ENCODE results near the gene CBFB. TPM values are rescaled to one million over a fixed set of nuclear protein-coding genes. Genes with fewer than 3 reads are reported as not detected.
"Not testable (repeated sequence)": the region's sequence is repeated elsewhere in the genome, so short reads cannot be mapped to it uniquely, and the experiment has no call there.

CBFB gene
- total RNA-seq: 100 to 1,000 TPM; 235 to 241 TPM

DNA sequence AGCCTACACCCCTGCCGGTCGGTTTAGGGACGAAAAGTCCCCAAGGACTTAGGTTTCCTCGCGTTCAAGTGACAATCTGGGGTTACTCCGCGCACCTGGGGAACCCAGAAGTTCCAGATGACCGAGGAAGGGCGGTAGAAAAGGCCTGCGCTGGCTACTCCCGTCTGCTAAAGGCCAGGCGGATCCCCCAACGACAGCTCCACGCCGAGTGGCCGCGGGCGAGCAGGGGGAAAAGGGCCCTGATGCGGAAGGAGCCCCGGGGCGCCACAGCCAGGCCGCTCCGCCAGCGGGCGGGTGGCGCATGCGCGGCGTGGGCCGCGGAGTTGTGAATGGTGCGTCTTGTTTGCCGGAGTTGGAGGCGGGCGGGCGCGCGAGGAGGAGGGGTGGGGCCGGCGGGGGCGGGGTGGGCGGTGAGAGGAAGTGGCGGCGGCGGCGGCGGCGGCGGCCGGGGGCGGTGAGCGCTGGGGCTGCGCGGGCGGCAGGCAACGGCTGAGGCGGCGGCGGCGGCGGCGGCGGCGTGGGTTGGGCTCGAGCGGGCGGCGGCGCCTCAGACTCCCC lies at the start of gene CBFB:
TSS of gene CBFB (plus strand) at position 454 of the 558 bp plus-strand sequence. CDS start 259 bp downstream, outside the sequence.
- DNase-seq (peak; percentile 95), ATAC-seq (peak; percentile 94)
- POLR2A ChIA-PET: interaction anchor here (0.7 to 3.6 kb wide), 13 partner anchors 10 to 141 kb away, joined by 3 to 35 read pairs (median 3); partner anchors contain the start of gene CES4A
- H3K9me3 Mint-ChIP-seq (ENCODE audit: insufficient read depth): no peaks in the 10 kb centered on the region
- peaks cover 61% of the 10 kb centered on the region for H3K4me1 Mint-ChIP-seq (ENCODE audit: low read depth)
- peaks cover 32% of the 10 kb centered on the region for H3K36me3 Mint-ChIP-seq (ENCODE audit: low read depth)
- H3K27ac Mint-ChIP-seq: peak within 1 kb of the TSS; percentile 93
- CTCF ChIA-PET: interaction anchor here (0.6 to 5.9 kb wide), 17 partner anchors 8 to 131 kb away, joined by 3 to 66 read pairs (median 4); partner anchors contain the start of genes B3GNT9, FBXL8 and TRADD
- H3K4me3 Mint-ChIP-seq: peak within 1 kb of the TSS; percentile 95
- no peaks in the 10 kb centered on the region for H3K27me3 Mint-ChIP-seq (ENCODE audit: low read depth)

DNA sequence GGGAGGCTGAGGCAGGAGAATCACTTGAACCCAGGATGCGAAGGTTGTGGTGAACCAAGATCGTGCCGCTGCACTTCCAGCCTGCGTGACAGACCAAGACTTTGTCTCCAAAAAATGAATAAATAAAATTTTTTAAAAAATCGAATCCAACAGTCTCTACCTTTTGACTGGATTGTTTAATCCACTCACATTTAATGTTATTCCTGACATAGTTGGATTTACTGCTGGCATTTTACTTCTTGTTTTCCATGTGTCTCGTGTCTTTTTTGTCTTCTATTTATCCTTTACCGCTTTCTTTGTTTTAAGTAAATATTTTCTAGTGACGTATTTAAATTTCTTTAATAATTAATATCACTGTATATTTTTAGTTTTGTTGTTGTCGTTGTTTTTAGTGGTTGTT lies 45.9 kb upstream of the CBFB start:
- no peak for ATAC-seq
- POLR2A ChIA-PET: interaction anchor here (0.7 to 1.5 kb wide), 3 partner anchors 31 to 206 kb away, joined by 3 to 8 read pairs (median 3); partner anchors contain the start of gene CBFB
- Mint-ChIP-seq H3K27me3 (ENCODE audit: low read depth) (no peaks in the 10 kb centered on the region), H3K4me1 (ENCODE audit: low read depth) (peaks cover 73% of the 10 kb centered on the region), H3K4me3 (no peak overlapping the region), H3K27ac (peak overlapping the region; percentile 92), H3K9me3 (ENCODE audit: insufficient read depth) (no peaks in the 10 kb centered on the region), H3K36me3 (ENCODE audit: low read depth) (peaks cover 16% of the 10 kb centered on the region)
- CTCF ChIA-PET: interaction anchor here (0.8 to 2.9 kb wide), 16 partner anchors 8 to 202 kb away, joined by 3 to 14 read pairs (median 4); partner anchors contain the start of genes CBFB, CES3, FBXL8 and TRADD
- DNase-seq: no peak

DNA sequence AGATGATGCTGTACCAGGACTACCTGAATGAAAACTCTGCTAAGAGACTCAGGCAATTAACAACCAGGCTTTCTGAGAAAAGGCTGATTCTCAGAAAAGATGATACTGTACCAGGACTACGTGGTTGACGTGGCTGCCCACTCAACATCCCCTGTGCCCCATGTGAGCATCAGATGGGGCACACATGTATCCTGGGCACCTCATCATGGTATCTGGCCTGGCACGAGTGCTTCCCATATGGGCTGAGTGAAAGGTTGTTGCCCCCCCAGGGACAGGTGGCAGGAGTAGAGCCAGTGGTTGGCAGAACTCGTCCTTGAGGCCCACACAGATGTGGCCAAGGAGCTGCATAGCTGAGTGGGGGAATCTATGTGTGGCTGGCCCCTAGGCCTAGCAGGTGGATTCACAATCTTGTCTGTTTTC lies 44.0 kb upstream of the CBFB start:
- ATAC-seq (peak; percentile 83), DNase-seq (peak; percentile 78)
- POLR2A ChIA-PET: interaction anchor here (0.6 to 1.4 kb wide), 2 partner anchors 11 to 29 kb away, joined by 3 to 14 read pairs; no protein-coding TSS in a partner anchor
- no peaks in the 10 kb centered on the region for H3K27me3 Mint-ChIP-seq (ENCODE audit: low read depth)
- peaks cover 17% of the 10 kb centered on the region for H3K36me3 Mint-ChIP-seq (ENCODE audit: low read depth)
- peaks cover 67% of the 10 kb centered on the region for H3K4me1 Mint-ChIP-seq (ENCODE audit: low read depth)
- peak overlapping the region; percentile 0 for H3K4me3 Mint-ChIP-seq
- H3K27ac Mint-ChIP-seq: peak overlapping the region; percentile 92
- CTCF ChIA-PET: interaction anchor here (0.9 to 2.9 kb wide), 9 partner anchors 9 to 173 kb away, joined by 3 to 18 read pairs (median 7); partner anchors contain the start of gene CES3
- H3K9me3 Mint-ChIP-seq (ENCODE audit: insufficient read depth): no peaks in the 10 kb centered on the region

DNA sequence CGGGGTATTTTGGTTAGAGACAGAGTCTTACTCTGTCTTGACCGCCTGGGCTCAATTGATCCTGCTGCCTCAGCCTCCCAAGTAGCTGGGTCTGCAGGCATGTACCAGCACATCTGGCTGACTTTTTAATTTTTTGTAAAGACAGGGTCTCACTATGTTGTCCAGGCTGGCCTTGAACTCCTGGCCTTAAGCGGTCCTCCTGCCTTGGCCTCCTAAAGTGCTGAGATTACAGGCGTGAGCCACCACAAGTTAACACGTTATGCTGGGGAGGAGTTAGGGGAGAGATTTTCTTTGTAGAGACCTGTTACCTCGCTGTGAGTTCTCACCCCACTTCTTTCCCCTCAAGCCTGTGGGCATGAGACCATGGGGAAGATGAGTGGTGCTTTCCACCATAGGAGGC lies 42.4 kb upstream of the CBFB start:
- no peak for ATAC-seq

DNA sequence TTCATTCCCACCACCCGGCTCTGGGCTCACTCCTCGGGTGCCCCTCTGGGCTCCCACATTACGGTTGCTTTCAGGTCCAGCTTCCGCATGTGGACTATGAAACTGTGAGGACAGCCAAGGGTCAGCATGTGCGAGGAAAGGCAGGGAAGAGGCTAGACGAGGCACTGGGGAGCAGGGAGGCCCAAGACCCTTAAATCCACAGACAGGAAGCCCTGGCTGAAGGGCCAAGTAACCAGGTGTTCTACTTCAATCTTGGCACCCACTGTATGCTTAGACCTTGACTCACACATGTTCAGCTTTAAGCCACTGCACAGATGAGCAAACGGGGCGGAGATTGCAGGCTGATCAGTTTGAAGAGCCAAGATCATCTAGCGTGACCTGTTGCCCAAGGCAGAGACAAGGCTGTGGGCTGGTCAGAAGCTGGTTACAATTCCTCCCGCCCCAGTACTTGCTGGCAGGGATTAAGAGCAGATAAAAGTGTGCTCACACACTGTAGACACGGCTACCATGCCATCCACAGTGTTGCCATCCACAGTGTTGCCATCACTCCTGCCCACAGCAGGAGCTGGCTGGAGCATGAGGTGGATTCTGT lies 40.7 kb upstream of the CBFB start, which contains the start of gene CES4A:
TSS of gene CES4A (plus strand) at position 393 of the 592 bp plus-strand sequence. CDS start at position 577, 184 bp downstream.
- peaks cover 13% of the 10 kb centered on the region for H3K36me3 Mint-ChIP-seq (ENCODE audit: low read depth)
- no peak within 1 kb of the TSS for H3K4me3 Mint-ChIP-seq
- H3K27me3 Mint-ChIP-seq (ENCODE audit: low read depth): no peaks in the 10 kb centered on the region
- POLR2A ChIA-PET: interaction anchor here (1.0 to 1.8 kb wide), 2 partner anchors 26 to 40 kb away, joined by 3 to 4 read pairs; partner anchors contain the start of gene CBFB
- CTCF ChIA-PET: interaction anchor here (1.2 kb wide), 1 partner anchor 167 kb away, joined by 4 read pairs; no protein-coding TSS in a partner anchor
- H3K9me3 Mint-ChIP-seq (ENCODE audit: insufficient read depth): no peaks in the 10 kb centered on the region
- peak within 1 kb of the TSS; percentile 60 for H3K27ac Mint-ChIP-seq
- DNase-seq: no peak
- H3K4me1 Mint-ChIP-seq (ENCODE audit: low read depth): peaks cover 55% of the 10 kb centered on the region
- no peak for ATAC-seq

More for the DNA sequence above, 42.4 kb upstream of the CBFB start:
- Mint-ChIP-seq H3K4me3 (no peak overlapping the region), H3K27me3 (ENCODE audit: low read depth) (no peaks in the 10 kb centered on the region), H3K36me3 (ENCODE audit: low read depth) (peaks cover 17% of the 10 kb centered on the region), H3K27ac (peak overlapping the region; percentile 75), H3K4me1 (ENCODE audit: low read depth) (peaks cover 61% of the 10 kb centered on the region), H3K9me3 (ENCODE audit: insufficient read depth) (no peaks in the 10 kb centered on the region)
- CTCF ChIA-PET: interaction anchor here (1.0 to 2.1 kb wide), 6 partner anchors 9 to 164 kb away, joined by 3 to 13 read pairs (median 4); partner anchors contain the start of gene B3GNT9
- no peak for DNase-seq
- POLR2A ChIA-PET: no interaction called here

- H3K36me3 Mint-ChIP-seq (ENCODE audit: low read depth): peaks cover 8% of the 10 kb centered on the region
- ATAC-seq: no peak
- no peak overlapping the region for H3K27ac Mint-ChIP-seq
- H3K4me3 Mint-ChIP-seq: no peak overlapping the region
- no peaks in the 10 kb centered on the region for H3K27me3 Mint-ChIP-seq (ENCODE audit: low read depth)
- ChIA-PET CTCF (interaction anchor here (1.0 to 3.5 kb wide), 6 partner anchors 16 to 164 kb away, joined by 4 to 16 read pairs (median 7); partner anchors contain the start of genes CES3 and NAE1), POLR2A (interaction anchor here (0.8 to 2.0 kb wide), 2 partner anchors 22 to 37 kb away, joined by 5 to 7 read pairs; no protein-coding TSS in a partner anchor)
- H3K4me1 Mint-ChIP-seq (ENCODE audit: low read depth): peaks cover 25% of the 10 kb centered on the region
- DNase-seq: no peak
- no peaks in the 10 kb centered on the region for H3K9me3 Mint-ChIP-seq (ENCODE audit: insufficient read depth)
These were observed 37.3 kb upstream of the CBFB start for GRCh38 chr16:66991545-66992077.

GRCh38 chr16:66993558-66993957 lies 35.4 kb upstream of the CBFB start:
- H3K4me3 Mint-ChIP-seq; H3K36me3 Mint-ChIP-seq (ENCODE audit: low read depth); POLR2A ChIA-PET; DNase-seq; H3K27me3 Mint-ChIP-seq (ENCODE audit: low read depth); ATAC-seq; H3K9me3 Mint-ChIP-seq (ENCODE audit: insufficient read depth); H3K27ac Mint-ChIP-seq: not testable (repeated sequence)
- peaks cover 13% of the 10 kb centered on the region for H3K4me1 Mint-ChIP-seq (ENCODE audit: low read depth)
- CTCF ChIA-PET: interaction anchor here (1.0 to 3.4 kb wide), 3 partner anchors 10 to 32 kb away, joined by 3 to 13 read pairs (median 7); partner anchors contain the start of gene CES3

DNA sequence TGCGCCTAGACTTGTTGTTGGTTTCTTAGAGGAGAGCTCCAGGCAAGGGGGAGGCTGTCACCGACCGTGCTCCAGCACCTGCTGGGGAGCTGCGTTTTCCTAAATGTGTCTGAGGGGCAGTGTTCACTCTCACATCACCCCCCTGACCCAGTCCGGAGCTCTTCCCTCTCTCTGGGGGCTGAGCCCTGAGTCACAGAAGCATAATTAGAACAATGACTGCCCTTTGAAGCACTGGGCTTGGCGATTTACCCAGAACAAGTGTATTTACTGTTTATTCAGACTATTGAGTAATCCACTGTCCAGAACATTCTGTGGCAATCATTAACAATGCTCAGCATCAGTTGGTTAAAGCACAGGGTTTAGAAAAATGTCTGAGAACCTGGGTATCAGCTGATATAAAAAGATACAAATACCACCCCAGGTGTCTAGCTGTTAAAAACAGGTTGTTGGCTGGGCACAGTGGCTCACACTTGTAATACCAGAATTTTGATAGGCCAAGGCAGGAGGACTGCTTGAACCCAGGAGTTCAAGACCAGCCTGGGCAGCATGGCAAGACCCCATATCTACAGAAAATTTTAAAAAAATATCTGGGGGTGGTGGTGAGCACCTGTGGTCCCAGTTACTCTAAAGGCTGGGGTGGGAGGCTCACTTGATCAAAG lies 32.5 kb upstream of the CBFB start:
- no peaks in the 10 kb centered on the region for H3K36me3 Mint-ChIP-seq (ENCODE audit: low read depth)
- H3K9me3 Mint-ChIP-seq (ENCODE audit: insufficient read depth): no peaks in the 10 kb centered on the region
- ChIA-PET POLR2A (no interaction called here), CTCF (interaction anchor here (1.0 kb wide), 1 partner anchor 22 kb away, joined by 3 read pairs; no protein-coding TSS in a partner anchor)
- no peak for ATAC-seq
- H3K4me1 Mint-ChIP-seq (ENCODE audit: low read depth): peaks cover 28% of the 10 kb centered on the region
- no peak overlapping the region for H3K4me3 Mint-ChIP-seq
- H3K27ac Mint-ChIP-seq: no peak overlapping the region
- H3K27me3 Mint-ChIP-seq (ENCODE audit: low read depth): no peaks in the 10 kb centered on the region
- DNase-seq: no peak

DNA sequence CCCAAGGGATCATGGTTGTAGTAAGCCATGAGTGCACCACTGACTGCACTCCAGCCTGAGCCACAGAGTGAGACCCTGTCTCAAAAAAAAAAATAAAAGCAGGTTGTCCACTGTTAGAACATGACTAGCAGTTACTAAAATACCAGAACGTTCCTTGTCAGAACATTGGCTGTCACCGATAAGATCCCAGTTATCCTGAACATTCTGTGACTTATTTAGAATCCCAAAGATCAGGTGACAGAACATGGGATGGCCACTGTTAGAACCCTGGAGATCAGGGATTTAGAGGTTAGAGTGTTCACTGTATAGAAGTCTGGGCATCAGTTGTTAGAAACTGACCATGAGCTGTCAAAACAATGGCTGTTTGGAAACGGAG lies 32.0 kb upstream of the CBFB start:
- Mint-ChIP-seq H3K27ac (no peak overlapping the region), H3K9me3 (ENCODE audit: insufficient read depth) (no peaks in the 10 kb centered on the region), H3K36me3 (ENCODE audit: low read depth) (peaks cover 2% of the 10 kb centered on the region), H3K4me3 (no peak overlapping the region), H3K4me1 (ENCODE audit: low read depth) (peaks cover 30% of the 10 kb centered on the region), H3K27me3 (ENCODE audit: low read depth) (no peaks in the 10 kb centered on the region)
- no peak for DNase-seq
- ChIA-PET POLR2A (interaction anchor here (4.1 kb wide), 1 partner anchor 17 kb away, joined by 15 read pairs; no protein-coding TSS in a partner anchor), CTCF (interaction anchor here (1.0 kb wide), 1 partner anchor 21 kb away, joined by 3 read pairs; no protein-coding TSS in a partner anchor)
- ATAC-seq: no peak

DNA sequence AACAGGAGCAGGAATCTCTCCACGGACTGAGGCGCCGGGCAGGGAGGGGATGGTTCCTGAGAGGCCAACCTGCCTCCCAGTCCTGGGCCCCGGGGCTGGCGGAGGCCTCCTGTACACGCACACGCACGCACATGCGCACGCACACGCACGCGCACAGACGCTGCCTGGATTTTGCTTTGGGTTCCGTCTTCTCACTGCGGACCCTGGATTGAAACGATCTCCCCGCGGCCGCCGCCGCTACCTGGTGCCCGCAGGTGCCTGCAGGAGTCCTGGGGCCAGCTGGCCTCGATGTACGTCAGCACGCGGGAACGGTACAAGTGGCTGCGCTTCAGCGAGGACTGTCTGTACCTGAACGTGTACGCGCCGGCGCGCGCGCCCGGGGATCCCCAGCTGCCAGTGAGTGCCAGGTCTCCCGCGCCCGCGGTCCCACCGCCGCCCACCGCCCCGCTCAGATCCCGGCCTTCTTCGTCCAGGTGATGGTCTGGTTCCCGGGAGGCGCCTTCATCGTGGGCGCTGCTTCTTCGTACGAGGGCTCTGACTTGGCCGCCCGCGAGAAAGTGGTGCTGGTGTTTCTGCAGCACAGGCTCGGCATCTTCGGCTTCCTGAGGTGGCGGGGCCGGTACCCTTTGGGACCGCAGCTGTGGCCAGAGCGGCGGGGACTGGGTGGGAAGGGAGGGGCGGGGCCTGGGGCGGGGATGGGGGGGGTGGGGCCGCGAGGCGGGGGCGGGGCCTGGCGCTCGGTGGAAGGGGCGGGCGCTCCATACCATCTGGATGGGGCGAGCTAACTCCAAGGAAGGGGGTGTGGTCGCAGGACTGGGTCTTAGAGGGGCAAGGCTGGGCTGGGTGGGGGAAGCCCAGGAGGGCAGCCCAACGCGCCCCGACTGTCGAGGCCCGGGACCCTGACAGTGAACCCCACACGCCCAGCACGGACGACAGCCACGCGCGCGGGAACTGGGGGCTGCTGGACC lies 28.3 kb upstream of the CBFB start:
- DNase-seq (peak; percentile 72), ATAC-seq (peak; percentile 70)
- Mint-ChIP-seq H3K4me1 (ENCODE audit: low read depth) (peaks cover 37% of the 10 kb centered on the region), H3K27ac (peak overlapping the region; percentile 74), H3K36me3 (ENCODE audit: low read depth) (peaks cover 15% of the 10 kb centered on the region), H3K4me3 (peak overlapping the region; percentile 71), H3K9me3 (ENCODE audit: insufficient read depth) (no peaks in the 10 kb centered on the region), H3K27me3 (ENCODE audit: low read depth) (no peaks in the 10 kb centered on the region)
- CTCF ChIA-PET: interaction anchor here (2.7 kb wide), 1 partner anchor 17 kb away, joined by 14 read pairs; no protein-coding TSS in a partner anchor
- POLR2A ChIA-PET: interaction anchor here (0.5 to 4.1 kb wide), 3 partner anchors 13 to 239 kb away, joined by 3 to 15 read pairs (median 3); no protein-coding TSS in a partner anchor

Data from activated CD8-positive, alpha-beta T cell treated with anti-CD3 and anti-CD28 coated beads, Interleukin-2, amount 10 ng/mL, durations not matched to agents 7 days and 5 days (primary cell).